Endothelial cell of umbilical vein (primary cell): ENCODE data around the gene KLHL4. TPM values are rescaled to one million over a fixed set of nuclear protein-coding genes. Genes with fewer than 3 reads are reported as not detected.

ENCODE experiments used
- BruUV-seq: library from RNA; stranded (reverse); fragments of 400-500 nt; replicated peaks from 2 replicates; lab custom pipeline; 2021; lab: Mats Ljungman, UMichigan
- CTCF ChIA-PET: fragments of 300-600, 350-600 bp; sonication (Branson Sonifier 250); formaldehyde crosslinking; loops from one replicate; lab custom pipeline; 2021; ENCODE audit warnings: antibody characterized with exemption, inconsistent platforms; lab: Charles Lee
- POLR2A ChIA-PET: fragments of 300-600, 350-600 bp; sonication (Branson Sonifier 250); formaldehyde crosslinking; loops from one replicate; lab custom pipeline; 2021; ENCODE audit warnings: antibody characterized with exemption, inconsistent platforms; lab: Charles Lee
- DNase-seq: peaks from one replicate; pipeline ENCODE4 v3.0.0-alpha.2; 2011; ENCODE audit warnings: low read depth, low spot score
- FAIRE-seq: peaks from 2 replicates; lab custom pipeline; 2011; peaks lifted over from hg19 to GRCh38; lab: Jason Lieb, UNC
- H2AFZ ChIP-seq: 2 replicates; pipeline ENCODE4 v1.6.0; 2012; ENCODE audit warnings: low read depth, low read length, control low read depth, inconsistent platforms
- H3K27ac ChIP-seq: 2 replicates; pipeline ENCODE4 v1.5.1; 2011; ENCODE audit warnings: low read depth, mild to moderate bottlenecking, control low read depth, low read length, moderate library complexity; ENCODE audit not compliant: insufficient read depth
- H3K27me3 ChIP-seq, 2 experiments: 2 replicates each; pipeline versions ENCODE4 v1.6.0 to v1.6.1; 2011; ENCODE audit warnings: low read length in 2 of 2, mixed read lengths in 1 of 2; ENCODE audit not compliant: control insufficient read depth in 2 of 2, insufficient read depth in 2 of 2
- H3K36me3 ChIP-seq, 2 experiments: 2 replicates in 1 of 2; 3 replicates in 1 of 2; pipeline ENCODE4 v1.5.1; 2011; ENCODE audit warnings: low read length in 2 of 2, mild to moderate bottlenecking in 1 of 2, moderate library complexity in 1 of 2; ENCODE audit not compliant: control insufficient read depth in 2 of 2, insufficient read depth in 2 of 2; ENCODE audit errors: extremely low read depth in 1 of 2
- H3K4me1 ChIP-seq: 3 replicates; pipeline ENCODE4 v1.5.1; 2011; ENCODE audit warnings: mild to moderate bottlenecking, low read length; ENCODE audit not compliant: control insufficient read depth, insufficient read depth; ENCODE audit errors: extremely low read depth
- H3K4me2 ChIP-seq: 2 replicates; pipeline ENCODE4 v1.6.1; 2011; ENCODE audit warnings: low read length, control low read depth, mixed read lengths; ENCODE audit not compliant: insufficient read depth
- H3K4me3 ChIP-seq, 3 experiments: fragments of 200-600 bp in 1 of 3; sonication (generic), shearing (Covaris generic) in 1 of 3; replicated peaks in 1 of 3; 2 replicates each; pipeline ENCODE4 v1.5.1; 2011 to 2016; ENCODE audit warnings: control low read depth in 3 of 3, low read length in 3 of 3, mild to moderate bottlenecking in 2 of 3, inconsistent platforms in 1 of 3, low read depth in 1 of 3, moderate library complexity in 1 of 3; ENCODE audit not compliant: insufficient read depth in 1 of 3
- H3K79me2 ChIP-seq: 2 replicates; pipeline ENCODE4 v1.6.0; 2012; ENCODE audit warnings: low read length, inconsistent platforms; ENCODE audit not compliant: control insufficient read depth, insufficient read depth
- H3K9ac ChIP-seq: replicated peaks from 2 replicates; pipeline ENCODE3; 2011; ENCODE audit warnings: low read length, control low read depth; ENCODE audit not compliant: insufficient read depth; ENCODE audit errors: extremely low read depth
- H3K9me1 ChIP-seq: replicated peaks from 3 replicates; pipeline ENCODE4 v1.6.0; 2011; ENCODE audit warnings: mild to moderate bottlenecking, low read length; ENCODE audit not compliant: control insufficient read depth, insufficient read depth; ENCODE audit errors: extremely low read depth
- H3K9me3 ChIP-seq: replicated peaks from 2 replicates; pipeline ENCODE4 v1.5.1; 2012; ENCODE audit warnings: low read length, inconsistent platforms; ENCODE audit not compliant: control insufficient read depth, insufficient read depth
- H4K20me1 ChIP-seq: replicated peaks from 2 replicates; pipeline ENCODE3; 2011; ENCODE audit warnings: mild to moderate bottlenecking, low read length; ENCODE audit not compliant: control insufficient read depth, insufficient read depth; ENCODE audit errors: extremely low read depth
- CTCF ChIP-seq, 2 donors: IDR thresholded peaks; 1 replicate in 1 of 2; 2 replicates in 1 of 2; pipeline ENCODE4 v1.5.1; 2011; ENCODE audit warnings: low read length in 2 of 2, mild to moderate bottlenecking in 2 of 2, moderate library complexity in 2 of 2, control low read depth in 1 of 2, inconsistent platforms in 1 of 2, low read depth in 1 of 2; ENCODE audit not compliant: insufficient read depth in 1 of 2; ENCODE audit errors: extremely low read depth in 1 of 2
- EZH2 ChIP-seq: IDR thresholded peaks from 2 replicates; pipeline ENCODE4 v1.6.1; 2012; ENCODE audit warnings: borderline replicate concordance, low read depth, mild to moderate bottlenecking, moderate library complexity, low read length, inconsistent platforms; ENCODE audit not compliant: severe bottlenecking
- FOS ChIP-seq: IDR thresholded peaks from 2 replicates; pipeline ENCODE4 v1.6.1; 2011; ENCODE audit warnings: mild to moderate bottlenecking, low read length, moderate library complexity, borderline replicate concordance; ENCODE audit not compliant: insufficient read depth
- GATA2 ChIP-seq: IDR thresholded peaks from 2 replicates; pipeline ENCODE4 v1.7.0; 2011; ENCODE audit warnings: low read depth, mild to moderate bottlenecking, moderate library complexity, mixed read lengths, low read length; ENCODE audit not compliant: insufficient read length, insufficient read depth
- JUN ChIP-seq: IDR thresholded peaks from 2 replicates; pipeline ENCODE4 v1.6.1; 2011; ENCODE audit warnings: borderline replicate concordance, low read depth; ENCODE audit not compliant: insufficient read length, insufficient read depth
- MYC ChIP-seq: IDR thresholded peaks from one replicate; pipeline ENCODE4 v1.6.1; 2011; ENCODE audit warnings: mild to moderate bottlenecking, low read depth, low read length
- POLR2A ChIP-seq: IDR thresholded peaks from 2 replicates; pipeline ENCODE4 v1.6.1; 2012; ENCODE audit warnings: low read depth, mild to moderate bottlenecking, control low read depth, low read length
- POLR2AphosphoS5 ChIP-seq: IDR thresholded peaks from 2 replicates; pipeline ENCODE4 v1.6.1; 2012; ENCODE audit warnings: low read depth, mild to moderate bottlenecking, control low read depth, low read length, moderate library complexity; ENCODE audit not compliant: insufficient read depth
- dilution Hi-C: fragments of 300-500 bp; cut with MboI; formaldehyde crosslinking; loops from one replicate; pipeline ENCODE4 v1.15.0; 2019; ENCODE audit warnings: low sequenced_read_pairs; ENCODE audit not compliant: extremely low pct_ligation_motif_present
- intact Hi-C: fragments of 100-400 bp; cut with micrococcal nuclease; formaldehyde crosslinking; loops from one replicate; pipeline ENCODE4 v1.10.0; 2022
- polyA plus RNA-seq, 4 experiments: library from polyadenylated mRNA; depleted of rRNA in 3 of 4; stranded (reverse) in 3 of 4; unstranded in 1 of 4; fragments of >200 nt; gene quantifications; 2 replicates each; pipeline versions ENCODE4 v1.2.1 to v1.2.3, GENCODE V29; 2011 to 2012; ENCODE audit warnings: missing spikeins in 1 of 4
- total RNA-seq: library from RNA; stranded (reverse); gene quantifications from 2 replicates; pipeline ENCODE4 v1.2.3, GENCODE V29; 2021
- TF ChIP-seq, protein P1 (sequence below): IDR thresholded peaks from 2 replicates; pipeline ENCODE4 v1.6.1; 2011; ENCODE audit not compliant: insufficient read depth, insufficient read length

KLHL4 gene
- total and polyA plus RNA-seq, 2 donors (not counting 3 experiments of a cell fraction or from before 2014, with no cell fraction given) = 9.8 to 19.3 TPM

DNA sequence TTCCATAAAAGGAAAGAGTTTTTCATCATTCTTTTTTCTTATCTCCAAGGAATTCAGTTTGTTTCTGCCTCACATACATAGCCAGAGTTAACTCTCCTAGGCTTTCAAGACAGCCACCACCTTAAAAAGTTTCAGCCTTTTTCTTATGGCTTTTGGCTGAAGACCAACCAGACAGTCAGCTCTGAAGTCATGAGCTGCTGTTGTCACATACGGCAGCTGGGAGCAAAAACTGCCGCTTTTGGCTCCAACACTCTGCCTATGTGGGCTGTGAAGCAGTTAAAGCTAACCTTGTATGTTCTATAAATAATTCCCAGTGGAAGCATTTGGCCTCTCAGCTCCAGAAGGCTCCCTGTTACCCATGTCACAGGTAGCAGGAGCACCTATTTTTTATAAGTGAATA lies 104.1 kb downstream of the KLHL4 start:
- Histone ChIP-seq H3K9me1 (no peaks in the 10 kb centered on the region), H3K4me3 (no peak overlapping the region), H3K4me2 (no peak overlapping the region), H3K27ac (no peak overlapping the region), H3K9ac (no peak overlapping the region), H3K9me3 (no peaks in the 10 kb centered on the region), H3K79me2 (no peaks in the 10 kb centered on the region), H2AFZ (no peak overlapping the region), H3K27me3 (no peaks in the 10 kb centered on the region), H4K20me1 (no peaks in the 10 kb centered on the region), H3K36me3 (no peaks in the 10 kb centered on the region), H3K4me1 (peaks cover 13% of the 10 kb centered on the region)
- FAIRE-seq = peak; percentile 4
- intact Hi-C loops = loop anchor here (5.0 kb wide), 1 partner anchor 229 kb away; no protein-coding TSS in a partner anchor
- DNase-seq = peak; percentile 46
- TF ChIP-seq, protein P1, sequence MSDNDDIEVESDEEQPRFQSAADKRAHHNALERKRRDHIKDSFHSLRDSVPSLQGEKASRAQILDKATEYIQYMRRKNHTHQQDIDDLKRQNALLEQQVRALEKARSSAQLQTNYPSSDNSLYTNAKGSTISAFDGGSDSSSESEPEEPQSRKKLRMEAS = no peak
- TF ChIP-seq JUN (no peak), MYC (no peak), EZH2 (no peak), FOS (no peak), CTCF (IDR thresholded peaks at IDR 0.05; ENCODE audit: extremely low read depth in 1 of 2, insufficient read depth in 1 of 2, low read depth in 1 of 2, low read length in 2 of 2) (no peak), POLR2A (no peak), GATA2 (no peak), POLR2AphosphoS5 (no peak)
- dilution Hi-C loops = no loop called here
- BruUV-seq = no TSS peak
- CTCF ChIA-PET = no interaction called here
- POLR2A ChIA-PET = no interaction called here
